GM23338 (cell line): ENCODE results near the gene NPLOC4. TPM values are rescaled to one million over a fixed set of nuclear protein-coding genes. Genes with fewer than 3 reads are reported as not detected.

Experiments
- ATAC-seq: fragments of 200-7000 bp; cut with Tn5 transposase; 3 replicates; pipeline ENCODE4 v1.9.1; 2020
- DNase-seq: peaks from one replicate; pipeline ENCODE4 v3.0.0-alpha.2; 2015; ENCODE audit warnings: low spot score
- H2AFZ ChIP-seq: fragments of 200-600 bp; sonication (generic); 2 replicates; pipeline ENCODE4 v1.8.0; 2016; ENCODE audit warnings: antibody characterized with exemption, mild to moderate bottlenecking, moderate library complexity
- H3F3A ChIP-seq: fragments of 200-600 bp; sonication (generic); replicated peaks from 2 replicates; pipeline ENCODE4 v1.8.0; 2017; ENCODE audit warnings: antibody characterized with exemption, mixed run types, low read depth
- H3K27ac ChIP-seq: fragments of 200-600 bp; sonication (generic); 2 replicates; pipeline ENCODE4 v1.6.1; 2016; ENCODE audit warnings: low read depth
- H3K27me3 ChIP-seq: fragments of 200-600 bp; sonication (generic); 2 replicates; pipeline ENCODE4 v1.8.0; 2016; ENCODE audit warnings: mild to moderate bottlenecking, mixed run types, moderate library complexity; ENCODE audit not compliant: insufficient read depth
- H3K36me3 ChIP-seq: fragments of 200-600 bp; sonication (generic); 2 replicates; pipeline ENCODE4 v1.8.0; 2016; ENCODE audit warnings: mild to moderate bottlenecking; ENCODE audit not compliant: insufficient read depth
- H3K4me1 ChIP-seq: fragments of 200-600 bp; sonication (generic); 2 replicates; pipeline ENCODE4 v1.8.0; 2016; ENCODE audit warnings: mild to moderate bottlenecking, moderate library complexity; ENCODE audit not compliant: insufficient read depth
- H3K4me2 ChIP-seq: fragments of 200-600 bp; sonication (generic); 2 replicates; pipeline ENCODE4 v1.7.1; 2017; ENCODE audit warnings: mixed run types
- H3K4me3 ChIP-seq: fragments of 200-600 bp; sonication (generic); 2 replicates; pipeline ENCODE4 v1.6.1; 2016; ENCODE audit warnings: mixed run types
- H3K79me2 ChIP-seq: fragments of 200-600 bp; sonication (generic); replicated peaks from 2 replicates; pipeline ENCODE4 v1.8.0; 2017; ENCODE audit warnings: mild to moderate bottlenecking; ENCODE audit not compliant: insufficient read depth
- H3K9me2 ChIP-seq: fragments of 200-600 bp; sonication (generic); 2 replicates; pipeline ENCODE4 v1.8.0; 2017; ENCODE audit not compliant: insufficient read depth
- H4K20me1 ChIP-seq: fragments of 200-600 bp; sonication (generic); replicated peaks from 2 replicates; pipeline ENCODE4 v1.8.0; 2017; ENCODE audit warnings: mild to moderate bottlenecking; ENCODE audit not compliant: insufficient read depth
- H3K27ac Mint-ChIP-seq: 2 replicates; pipeline ENCODE4 v1.8.0; 2020; ENCODE audit warnings: inconsistent platforms, mild to moderate bottlenecking, moderate library complexity, mixed read lengths
- H3K27me3 Mint-ChIP-seq: 3 replicates; pipeline ENCODE4 v1.8.0; 2022; ENCODE audit warnings: low read depth, mild to moderate bottlenecking, moderate library complexity, mixed read lengths, inconsistent platforms; ENCODE audit not compliant: insufficient read depth, poor library complexity
- H3K36me3 Mint-ChIP-seq: 3 replicates; pipeline ENCODE4 v1.8.0; 2021; ENCODE audit warnings: low read depth, mild to moderate bottlenecking, inconsistent platforms, moderate library complexity, mixed read lengths
- H3K4me1 Mint-ChIP-seq: 3 replicates; pipeline ENCODE4 v1.8.0; 2020; ENCODE audit warnings: mild to moderate bottlenecking, inconsistent platforms, mixed read lengths
- H3K4me3 Mint-ChIP-seq: 3 replicates; pipeline ENCODE4 v1.8.0; 2021; ENCODE audit warnings: moderate library complexity, mild to moderate bottlenecking, inconsistent platforms, mixed read lengths
- H3K9me3 Mint-ChIP-seq: 3 replicates; pipeline ENCODE4 v1.8.0; 2020; ENCODE audit warnings: moderate library complexity, mild to moderate bottlenecking, inconsistent platforms, mixed read lengths
- CTCF ChIP-seq, 2 experiments: fragments of 200-600 bp in 1 of 2; sonication (generic) in 1 of 2; conservative IDR thresholded peaks; 2 replicates each; pipeline versions ENCODE4 v1.5.1 to v1.6.1; 2016 to 2017; ENCODE audit warnings: antibody characterized with exemption in 2 of 2, low read depth in 2 of 2, mild to moderate bottlenecking in 2 of 2, moderate library complexity in 1 of 2
- EZH2 ChIP-seq: fragments of 200-600 bp; sonication (generic); IDR thresholded peaks from one replicate; pipeline ENCODE4 v1.8.0; 2017; ENCODE audit warnings: antibody characterized with exemption, mild to moderate bottlenecking, low read depth; ENCODE audit not compliant: unreplicated experiment
- JUNB ChIP-seq: IDR thresholded peaks from one replicate; pipeline ENCODE4 v1.6.1; 2016; ENCODE audit warnings: antibody characterized with exemption; ENCODE audit not compliant: unreplicated experiment
- ZNF114 ChIP-seq: fragments of 250-450 bp; sonication (Bioruptor Pico); IDR thresholded peaks from 2 replicates; pipeline ENCODE4 v1.5.0; 2020; ENCODE audit warnings: mild to moderate bottlenecking, moderate library complexity
- ZNF331 ChIP-seq: fragments of 250-450 bp; sonication (Bioruptor Pico); IDR thresholded peaks from 2 replicates; pipeline ENCODE4 v1.5.0; 2020; ENCODE audit warnings: low read depth, mild to moderate bottlenecking, moderate library complexity
- polyA plus RNA-seq: library from polyadenylated mRNA; unstranded; fragments of >200 nt; fragmentation: Nextera tagmentation; extraction: Ambion mirVana; gene quantifications from 2 replicates; pipeline ENCODE4 v1.2.1, GENCODE V29; 2016
- total RNA-seq: library from RNA; depleted of rRNA; stranded (reverse); fragments of >200 nt; shearing (Covaris generic); gene quantifications from 2 replicates; pipeline ENCODE4 v1.2.3, GENCODE V29; 2014
- TF ChIP-seq, protein P1 (sequence below): fragments of 250-450 bp; sonication (Bioruptor Pico); IDR thresholded peaks from 2 replicates; pipeline ENCODE4 v1.5.0; 2020; ENCODE audit warnings: mild to moderate bottlenecking, moderate library complexity

NPLOC4 gene
- total and polyA plus RNA-seq, 2 experiments from 2014 or later: 24.1 to 79.1 TPM

DNA sequence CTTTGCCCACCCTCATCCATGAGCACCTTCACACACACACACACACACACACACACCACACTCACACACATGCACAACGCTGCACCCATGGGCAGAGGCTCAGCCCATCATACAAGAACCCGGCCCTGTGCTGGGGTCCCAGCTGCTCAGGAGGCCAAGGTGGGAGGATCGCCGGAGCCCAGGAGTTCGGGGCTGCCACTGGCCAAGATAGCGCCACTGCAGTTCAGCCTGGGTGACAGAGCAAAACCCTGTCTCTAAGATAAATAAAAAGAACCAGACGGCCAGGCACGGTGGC, 112.1 kb downstream of the NPLOC4 start:
- no peaks in the 10 kb centered on the region for H3K9me2 ChIP-seq
- H3K4me3 Mint-ChIP-seq: no peak overlapping the region
- no peak overlapping the region for H3K4me2 ChIP-seq
- no peak overlapping the region for H3K27ac ChIP-seq
- H4K20me1 ChIP-seq: no peaks in the 10 kb centered on the region
- TF ChIP-seq CTCF (conservative IDR thresholded peaks at IDR 0.05; ENCODE audit: low read depth in 2 of 2) (no peak), ZNF114 (no peak), ZNF331 (CRISPR knock-in tag) (no peak), JUNB (no peak), EZH2 (no peak)
- TF ChIP-seq, protein P1, sequence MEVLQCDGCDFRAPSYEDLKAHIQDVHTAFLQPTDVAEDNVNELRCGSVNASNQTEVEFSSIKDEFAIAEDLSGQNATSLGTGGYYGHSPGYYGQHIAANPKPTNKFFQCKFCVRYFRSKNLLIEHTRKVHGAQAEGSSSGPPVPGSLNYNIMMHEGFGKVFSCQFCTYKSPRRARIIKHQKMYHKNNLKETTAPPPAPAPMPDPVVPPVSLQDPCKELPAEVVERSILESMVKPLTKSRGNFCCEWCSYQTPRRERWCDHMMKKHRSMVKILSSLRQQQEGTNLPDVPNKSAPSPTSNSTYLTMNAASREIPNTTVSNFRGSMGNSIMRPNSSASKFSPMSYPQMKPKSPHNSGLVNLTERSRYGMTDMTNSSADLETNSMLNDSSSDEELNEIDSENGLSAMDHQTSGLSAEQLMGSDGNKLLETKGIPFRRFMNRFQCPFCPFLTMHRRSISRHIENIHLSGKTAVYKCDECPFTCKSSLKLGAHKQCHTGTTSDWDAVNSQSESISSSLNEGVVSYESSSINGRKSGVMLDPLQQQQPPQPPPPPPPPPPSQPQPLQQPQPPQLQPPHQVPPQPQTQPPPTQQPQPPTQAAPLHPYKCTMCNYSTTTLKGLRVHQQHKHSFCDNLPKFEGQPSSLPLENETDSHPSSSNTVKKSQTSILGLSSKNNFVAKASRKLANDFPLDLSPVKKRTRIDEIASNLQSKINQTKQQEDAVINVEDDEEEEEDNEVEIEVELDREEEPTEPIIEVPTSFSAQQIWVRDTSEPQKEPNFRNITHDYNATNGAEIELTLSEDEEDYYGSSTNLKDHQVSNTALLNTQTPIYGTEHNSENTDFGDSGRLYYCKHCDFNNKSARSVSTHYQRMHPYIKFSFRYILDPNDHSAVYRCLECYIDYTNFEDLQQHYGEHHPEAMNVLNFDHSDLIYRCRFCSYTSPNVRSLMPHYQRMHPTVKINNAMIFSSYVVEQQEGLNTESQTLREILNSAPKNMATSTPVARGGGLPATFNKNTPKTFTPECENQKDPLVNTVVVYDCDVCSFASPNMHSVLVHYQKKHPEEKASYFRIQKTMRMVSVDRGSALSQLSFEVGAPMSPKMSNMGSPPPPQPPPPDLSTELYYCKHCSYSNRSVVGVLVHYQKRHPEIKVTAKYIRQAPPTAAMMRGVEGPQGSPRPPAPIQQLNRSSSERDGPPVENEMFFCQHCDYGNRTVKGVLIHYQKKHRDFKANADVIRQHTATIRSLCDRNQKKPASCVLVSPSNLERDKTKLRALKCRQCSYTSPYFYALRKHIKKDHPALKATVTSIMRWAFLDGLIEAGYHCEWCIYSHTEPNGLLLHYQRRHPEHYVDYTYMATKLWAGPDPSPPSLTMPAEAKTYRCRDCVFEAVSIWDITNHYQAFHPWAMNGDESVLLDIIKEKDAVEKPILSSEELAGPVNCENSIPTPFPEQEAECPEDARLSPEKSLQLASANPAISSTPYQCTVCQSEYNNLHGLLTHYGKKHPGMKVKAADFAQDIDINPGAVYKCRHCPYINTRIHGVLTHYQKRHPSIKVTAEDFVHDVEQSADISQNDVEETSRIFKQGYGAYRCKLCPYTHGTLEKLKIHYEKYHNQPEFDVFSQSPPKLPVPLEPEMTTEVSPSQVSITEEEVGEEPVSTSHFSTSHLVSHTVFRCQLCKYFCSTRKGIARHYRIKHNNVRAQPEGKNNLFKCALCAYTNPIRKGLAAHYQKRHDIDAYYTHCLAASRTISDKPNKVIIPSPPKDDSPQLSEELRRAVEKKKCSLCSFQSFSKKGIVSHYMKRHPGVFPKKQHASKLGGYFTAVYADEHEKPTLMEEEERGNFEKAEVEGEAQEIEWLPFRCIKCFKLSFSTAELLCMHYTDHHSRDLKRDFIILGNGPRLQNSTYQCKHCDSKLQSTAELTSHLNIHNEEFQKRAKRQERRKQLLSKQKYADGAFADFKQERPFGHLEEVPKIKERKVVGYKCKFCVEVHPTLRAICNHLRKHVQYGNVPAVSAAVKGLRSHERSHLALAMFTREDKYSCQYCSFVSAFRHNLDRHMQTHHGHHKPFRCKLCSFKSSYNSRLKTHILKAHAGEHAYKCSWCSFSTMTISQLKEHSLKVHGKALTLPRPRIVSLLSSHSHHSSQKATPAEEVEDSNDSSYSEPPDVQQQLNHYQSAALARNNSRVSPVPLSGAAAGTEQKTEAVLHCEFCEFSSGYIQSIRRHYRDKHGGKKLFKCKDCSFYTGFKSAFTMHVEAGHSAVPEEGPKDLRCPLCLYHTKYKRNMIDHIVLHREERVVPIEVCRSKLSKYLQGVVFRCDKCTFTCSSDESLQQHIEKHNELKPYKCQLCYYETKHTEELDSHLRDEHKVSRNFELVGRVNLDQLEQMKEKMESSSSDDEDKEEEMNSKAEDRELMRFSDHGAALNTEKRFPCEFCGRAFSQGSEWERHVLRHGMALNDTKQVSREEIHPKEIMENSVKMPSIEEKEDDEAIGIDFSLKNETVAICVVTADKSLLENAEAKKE (CRISPR knock-in tag): no peak
- peaks cover 7% of the 10 kb centered on the region for H3K4me1 ChIP-seq
- H3K9me3 Mint-ChIP-seq: no peaks in the 10 kb centered on the region; the same call in 2 of the 3 replicates
- H3K27ac Mint-ChIP-seq: no peak overlapping the region
- H3K79me2 ChIP-seq: no peaks in the 10 kb centered on the region
- no peak overlapping the region for H3K4me3 ChIP-seq
- no peaks in the 10 kb centered on the region for H3K36me3 ChIP-seq
- H3K4me1 Mint-ChIP-seq: peaks cover 6% of the 10 kb centered on the region
- DNase-seq (no peak), ATAC-seq (no peak)
- no peak overlapping the region for H2AFZ ChIP-seq
- H3K36me3 Mint-ChIP-seq: no peaks in the 10 kb centered on the region; the same call in 2 of the 3 replicates
- peaks cover 28% of the 10 kb centered on the region for H3K27me3 ChIP-seq
- H3K27me3 Mint-ChIP-seq: peaks cover 40% of the 10 kb centered on the region
- no peaks in the 10 kb centered on the region for H3F3A ChIP-seq
